ENCODE results near the gene SIPA1.
A peak's percentile ranks its signal among the peaks of the same experiment; 100 is the strongest.
"Not testable (repeated sequence)": the region's sequence is repeated elsewhere in the genome, so short reads cannot be mapped to it uniquely, and the experiment has no call there.

Gene SIPA1

GRCh38 chr11:65662247-65662798, 24.4 kb downstream of the SIPA1 start:
- FAIRE-seq, result no peak

DNA sequence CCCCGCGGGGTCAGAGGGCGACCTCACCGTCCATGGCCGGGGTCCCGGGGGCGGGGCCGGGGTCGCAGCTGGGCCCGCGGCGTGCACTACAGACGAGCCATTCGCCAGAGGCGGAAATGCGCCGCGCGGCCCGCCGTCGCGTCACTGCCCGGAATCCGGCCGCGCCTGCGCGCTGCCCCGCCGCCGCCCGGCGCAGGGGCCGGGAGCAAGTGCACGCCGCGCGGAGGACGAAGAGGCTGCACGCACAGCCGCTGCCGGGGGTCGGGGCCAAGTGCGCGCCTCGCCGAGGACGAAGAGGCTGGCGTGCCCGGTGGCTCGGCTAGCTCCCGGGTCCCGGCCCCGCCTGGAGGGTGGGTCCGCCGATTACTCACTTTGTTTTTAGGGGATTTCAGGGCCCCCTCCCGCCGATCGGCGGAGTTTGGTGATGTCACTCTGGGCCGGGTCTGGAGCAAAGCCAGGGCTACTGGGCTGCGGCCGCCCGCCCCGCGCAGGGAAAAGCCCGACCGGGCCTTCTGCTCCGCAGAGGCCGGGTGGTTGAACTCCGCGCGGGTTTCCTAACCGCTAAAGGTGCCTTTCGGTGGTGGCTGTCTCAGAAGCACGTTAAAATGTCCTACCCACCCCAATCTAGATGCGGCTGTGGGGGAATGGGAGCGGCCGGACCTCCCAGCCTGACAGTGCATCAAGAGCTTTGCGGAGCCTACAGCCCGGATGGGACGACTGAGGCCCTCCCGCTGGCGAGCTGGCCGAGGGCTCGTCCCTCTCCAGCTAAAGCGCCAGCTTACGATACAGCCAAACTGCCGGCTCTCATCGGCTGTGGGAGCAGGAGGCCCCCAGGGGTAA, 25.1 kb downstream of the SIPA1 start, which contains the start of gene RELA:
TSS of gene RELA (minus strand) at position 118 of the 840 bp plus-strand sequence. CDS start at position 34, 84 bp downstream.
- FAIRE-seq, result peak; percentile 47

- FAIRE-seq, result no peak
Measured at GRCh38 chr11:65663639-65664200, 25.8 kb downstream of the SIPA1 start.

- no peak for FAIRE-seq
Measured at GRCh38 chr11:65672180-65672860, 34.4 kb downstream of the SIPA1 start.

- no peak for FAIRE-seq
Measured at GRCh38 chr11:65672982-65673381, 35.1 kb downstream of the SIPA1 start.

- FAIRE-seq, result no peak
Measured at GRCh38 chr11:65680192-65680743, 42.4 kb downstream of the SIPA1 start.

DNA sequence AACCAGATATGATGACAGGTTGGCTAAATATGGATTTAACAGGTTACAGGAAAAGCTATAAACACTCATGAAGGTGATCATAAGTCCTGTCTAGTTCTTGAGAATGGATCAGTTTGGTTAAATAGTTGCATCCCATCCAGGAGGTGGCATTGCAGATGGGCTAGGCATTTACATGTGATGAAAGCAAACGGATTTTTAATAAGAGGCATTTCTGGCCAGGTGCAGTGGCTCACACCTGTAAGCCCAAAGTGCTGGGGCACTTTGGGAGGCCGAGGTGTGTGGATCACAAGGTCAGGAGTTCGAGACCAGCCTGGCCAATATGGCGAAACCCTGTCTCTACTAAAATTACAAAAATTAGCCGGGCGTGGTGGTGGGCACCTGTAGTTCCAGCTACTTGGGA, 45.6 kb downstream of the SIPA1 start:
- FAIRE-seq, result not testable (repeated sequence)

GRCh38 chr11:65685981-65686380, 48.1 kb downstream of the SIPA1 start:
- no peak for FAIRE-seq

DNA sequence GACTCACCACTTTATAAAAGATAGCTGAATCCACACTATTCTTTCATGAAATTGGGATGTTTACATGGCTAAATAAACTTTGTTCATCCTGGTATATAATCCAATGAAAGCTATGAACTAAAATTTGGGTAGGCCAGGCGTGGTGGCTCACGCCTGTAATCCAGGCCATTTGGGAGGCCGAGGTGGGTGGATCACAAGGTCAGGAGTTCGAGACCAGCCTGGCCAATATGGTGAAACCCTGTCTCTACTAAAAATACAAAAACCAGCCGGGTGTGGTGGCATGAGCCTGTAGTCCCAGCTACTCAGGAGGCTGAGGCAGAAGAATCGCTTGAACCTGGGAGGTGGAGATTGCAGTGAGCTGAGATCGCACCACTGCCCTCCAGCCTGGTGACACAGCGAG, 53.9 kb downstream of the SIPA1 start:
- FAIRE-seq, result not testable (repeated sequence)

DNA sequence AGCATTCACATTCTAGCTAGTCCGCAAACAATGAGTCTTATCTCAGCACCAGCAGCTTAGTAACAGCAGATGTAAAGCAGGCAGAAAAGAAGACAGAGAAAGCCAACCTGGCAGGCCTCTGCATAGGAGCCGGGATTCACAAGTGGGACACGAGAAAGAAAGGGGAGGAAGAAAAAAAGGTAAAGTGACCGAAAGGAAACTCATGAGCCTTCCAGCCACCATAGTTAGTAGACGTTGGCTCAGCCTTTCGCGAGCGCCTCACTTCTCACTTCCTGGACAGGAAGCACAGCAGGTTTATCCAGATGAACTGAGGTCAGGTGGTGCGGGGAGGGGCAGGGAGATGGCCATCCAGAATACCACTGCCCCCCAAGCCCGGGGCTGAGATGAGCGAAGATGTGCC, 54.5 kb downstream of the SIPA1 start:
- no peak for FAIRE-seq

- no peak for FAIRE-seq
Measured at GRCh38 chr11:65695459-65696241, 57.7 kb downstream of the SIPA1 start.

- no peak for FAIRE-seq
Measured at GRCh38 chr11:65696802-65697552, 59.1 kb downstream of the SIPA1 start.

- no peak for FAIRE-seq
Measured at GRCh38 chr11:65698205-65698604, 60.3 kb downstream of the SIPA1 start.

- no peak for FAIRE-seq
Measured at GRCh38 chr11:65699306-65699705, 61.4 kb downstream of the SIPA1 start.

DNA sequence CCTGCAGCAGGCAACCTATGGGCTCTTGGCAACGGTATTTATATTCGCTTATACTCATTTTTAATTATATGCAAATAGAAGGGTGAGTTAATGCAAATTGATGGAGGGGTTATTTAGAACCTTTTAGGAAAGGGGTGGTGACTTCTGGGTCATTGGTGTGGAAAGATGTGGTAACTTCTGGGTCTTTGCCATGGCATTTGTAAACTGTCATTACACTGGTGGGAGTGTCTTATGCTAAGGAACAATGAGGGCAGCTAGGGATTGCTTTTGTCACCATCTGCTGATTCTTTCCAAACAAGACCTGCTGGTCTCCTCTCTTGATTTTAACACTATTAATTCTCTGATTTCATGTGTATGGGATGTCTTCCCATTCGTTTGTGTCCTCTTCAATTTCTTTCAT, 62.5 kb downstream of the SIPA1 start:
- no peak for FAIRE-seq

Measured in G401.6 (cell line).